ENCODE measurements around the gene TPM3. TPM values are rescaled to one million over a fixed set of nuclear protein-coding genes. Genes with fewer than 3 reads are reported as not detected.

Gene TPM3
- total and polyA plus RNA-seq, 10 of the 15 experiments (the other 5 are each of a cell fraction or from before 2014, with no cell fraction given): 270 to 759 (median 505) TPM

- TF ChIP-seq IRF5 (IDR thresholded peaks at IDR 0.05; ENCODE audit: borderline replicate concordance) (no peak), TAF1 (IDR thresholded peaks at IDR 0.05; ENCODE audit: borderline replicate concordance, low read depth, low read length) (peak; percentile 68), ZNF24 (IDR thresholded peaks at IDR 0.05) (no peak), CBFB (IDR thresholded peaks at IDR 0.05; ENCODE audit: low read depth) (no peak), POU2F2 (IDR thresholded peaks at IDR 0.05; ENCODE audit: borderline replicate concordance, low read depth, low read length) (peak; percentile 61; the same call in 2 of the 3 replicates), WRNIP1 (IDR thresholded peaks at IDR 0.05; ENCODE audit: borderline replicate concordance, low read depth, low read length) (no peak), ZNF217 (IDR thresholded peaks at IDR 0.05) (no peak), ZNF207 (IDR thresholded peaks at IDR 0.05; ENCODE audit: borderline replicate concordance) (peak; percentile 89; the same call in 1 of the 2 replicates), TARDBP (IDR thresholded peaks at IDR 0.05; ENCODE audit: borderline replicate concordance) (peak; percentile 13; the same call in 1 of the 2 replicates), KDM1A (IDR thresholded peaks at IDR 0.05; ENCODE audit: borderline replicate concordance) (no peak), ATF2 (IDR thresholded peaks at IDR 0.05; ENCODE audit: low read length) (no peak), RELB (IDR thresholded peaks at IDR 0.05; ENCODE audit: low read depth) (peak; percentile 84; the same call in 1 of the 2 replicates), PRDM15 (CRISPR knock-in tag; IDR thresholded peaks at IDR 0.05) (no peak), ASH2L (IDR thresholded peaks at IDR 0.05; ENCODE audit: borderline replicate concordance, low read depth) (no peak), CEBPB (IDR thresholded peaks at IDR 0.05; ENCODE audit: borderline replicate concordance in 1 of 2, low read depth in 2 of 2, low read length in 2 of 2) (no peak), NBN (IDR thresholded peaks at IDR 0.05) (peak; percentile 74), PAX5 (IDR thresholded peaks at IDR 0.05; ENCODE audit: borderline replicate concordance, low read depth, low read length) (peak; percentile 55), HDAC6 (IDR thresholded peaks at IDR 0.05; ENCODE audit: unreplicated experiment) (no peak), EGR1 (IDR thresholded peaks at IDR 0.05; ENCODE audit: borderline replicate concordance in 1 of 2, low read depth in 2 of 2, low read length in 2 of 2) (peak; percentile 34 to 97; a peak in 2 of 3 replicates), CBX5 (IDR thresholded peaks at IDR 0.05; ENCODE audit: low read depth) (no peak), YBX1 (IDR thresholded peaks at IDR 0.05) (no peak), CHD2 (IDR thresholded peaks at IDR 0.05; ENCODE audit: borderline replicate concordance, low read depth, low read length) (peak; percentile 87)
Observed at GRCh38 chr1:154220071-154220969, 28.4 kb upstream of the TPM3 start, which contains the start of gene UBAP2L (continued).

All from GM12878 (cell line).